AG10803 (cell line): Measurements from ENCODE around the gene SF3B6.
"Not testable (repeated sequence)": the region's sequence is repeated elsewhere in the genome, so short reads cannot be mapped to it uniquely, and the experiment has no call there.

Experiments used
- DNase-seq: peaks from one replicate; pipeline ENCODE4 v3.0.0; 2010; ENCODE audit warnings: low read depth
- H3K4me3 ChIP-seq: 2 replicates; pipeline ENCODE4 v1.5.1; 2011; ENCODE audit warnings: mild to moderate bottlenecking, low read length, control low read depth
- CTCF ChIP-seq: conservative IDR thresholded peaks from 2 replicates; pipeline ENCODE4 v1.5.1; 2011; ENCODE audit warnings: mild to moderate bottlenecking, low read length, control low read depth, inconsistent platforms

The SF3B6 gene

DNA sequence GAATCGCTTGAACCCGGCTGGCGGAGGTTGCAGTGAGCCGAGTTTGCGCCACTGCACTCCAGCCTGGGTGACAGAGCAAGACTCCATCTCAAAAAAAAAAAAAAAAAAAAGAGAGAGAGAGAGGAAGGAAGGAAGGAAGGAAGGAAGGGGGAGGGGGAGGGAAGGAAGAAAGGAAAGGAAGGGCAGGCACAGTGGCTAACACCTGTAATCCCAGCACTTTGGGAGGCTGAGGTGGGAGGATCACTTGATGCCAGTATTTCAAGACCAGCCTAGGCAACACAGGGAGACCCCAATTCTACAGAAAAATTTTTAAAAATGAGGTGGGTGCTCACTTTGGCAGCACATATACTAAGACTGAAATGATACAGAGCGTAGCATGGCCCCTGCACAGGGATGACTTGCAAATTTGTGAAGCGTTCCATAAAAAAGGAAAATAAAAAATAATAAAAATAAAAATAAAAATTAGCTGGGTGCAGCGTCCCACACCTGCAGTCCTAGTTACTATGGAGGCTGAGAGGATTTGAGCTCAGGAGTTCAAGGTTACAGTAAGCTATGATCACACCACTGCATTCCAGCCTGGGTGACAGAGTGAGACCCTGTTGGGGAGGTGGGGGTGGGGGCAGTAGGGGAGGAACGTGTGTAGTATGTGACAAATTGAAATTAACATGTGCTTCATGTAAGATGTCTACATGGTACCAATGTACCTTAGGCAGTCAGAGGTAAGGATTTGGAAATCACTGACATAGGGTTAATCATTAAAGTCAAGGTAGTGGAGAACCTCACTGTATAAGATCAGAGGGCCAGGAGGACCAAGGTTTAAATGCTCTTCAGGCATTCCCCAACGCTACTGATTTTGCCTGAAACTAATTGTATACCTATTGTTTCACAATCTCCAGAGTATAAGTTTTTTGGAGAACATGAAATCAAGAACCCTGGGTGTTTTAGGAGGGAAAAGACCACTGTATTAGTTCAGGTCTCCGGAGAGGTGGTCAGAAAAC lies 30.3 kb downstream of the SF3B6 start:
- DNase-seq = no peak
- peak overlapping the region; percentile 82 for H3K4me3 ChIP-seq
- no peak for TF ChIP-seq CTCF

- not testable (repeated sequence) for DNase-seq, H3K4me3 ChIP-seq
Measured at GRCh38 chr2:24043133-24043532, 33.0 kb downstream of the SF3B6 start.

GRCh38 chr2:24040511-24040910 lies 35.6 kb downstream of the SF3B6 start:
- no peak for DNase-seq

DNA sequence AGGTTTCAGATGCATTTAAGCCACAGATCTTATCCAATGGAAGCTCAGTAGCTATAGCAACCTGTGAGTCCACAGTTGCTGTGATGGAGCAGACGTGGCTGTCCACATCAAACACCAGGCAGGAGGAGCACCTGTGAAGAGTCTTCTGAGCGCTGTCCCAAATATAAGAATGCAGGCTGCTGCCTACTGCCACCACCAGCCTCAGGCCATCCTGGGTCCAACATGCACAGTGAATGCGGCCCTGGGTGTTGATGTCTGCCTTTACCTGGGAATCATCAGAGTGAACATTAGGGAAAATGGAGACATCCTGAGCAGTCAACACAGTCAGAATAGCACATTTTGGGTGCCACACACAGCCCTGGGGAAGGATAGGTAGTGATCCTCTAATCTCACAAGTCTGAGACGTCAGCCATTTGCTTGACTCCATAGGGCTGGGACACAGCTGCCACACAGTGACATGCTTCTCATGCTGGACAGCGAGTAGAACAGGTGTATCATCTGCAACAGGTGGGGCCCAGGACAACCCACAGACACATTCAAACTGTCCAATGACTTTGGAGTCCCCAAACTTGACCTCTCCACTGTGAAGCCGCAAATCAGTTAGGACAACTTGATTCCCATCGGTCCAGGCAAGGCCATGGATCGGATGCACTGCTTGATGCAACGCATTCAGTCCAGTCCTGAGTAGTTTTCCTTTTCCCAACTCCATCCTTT lies 37.2 kb downstream of the SF3B6 start:
- no peak for DNase-seq
- H3K4me3 ChIP-seq = no peak overlapping the region
- no peak for TF ChIP-seq CTCF

More at GRCh38 chr2:24040511-24040910, 35.6 kb downstream of the SF3B6 start:
- no peak overlapping the region for H3K4me3 ChIP-seq
- no peak for TF ChIP-seq CTCF

- no peak for TF ChIP-seq CTCF
- no peak for DNase-seq
- H3K4me3 ChIP-seq = no peak overlapping the region
Measured at GRCh38 chr2:24026233-24026632, 49.9 kb downstream of the SF3B6 start.

DNA sequence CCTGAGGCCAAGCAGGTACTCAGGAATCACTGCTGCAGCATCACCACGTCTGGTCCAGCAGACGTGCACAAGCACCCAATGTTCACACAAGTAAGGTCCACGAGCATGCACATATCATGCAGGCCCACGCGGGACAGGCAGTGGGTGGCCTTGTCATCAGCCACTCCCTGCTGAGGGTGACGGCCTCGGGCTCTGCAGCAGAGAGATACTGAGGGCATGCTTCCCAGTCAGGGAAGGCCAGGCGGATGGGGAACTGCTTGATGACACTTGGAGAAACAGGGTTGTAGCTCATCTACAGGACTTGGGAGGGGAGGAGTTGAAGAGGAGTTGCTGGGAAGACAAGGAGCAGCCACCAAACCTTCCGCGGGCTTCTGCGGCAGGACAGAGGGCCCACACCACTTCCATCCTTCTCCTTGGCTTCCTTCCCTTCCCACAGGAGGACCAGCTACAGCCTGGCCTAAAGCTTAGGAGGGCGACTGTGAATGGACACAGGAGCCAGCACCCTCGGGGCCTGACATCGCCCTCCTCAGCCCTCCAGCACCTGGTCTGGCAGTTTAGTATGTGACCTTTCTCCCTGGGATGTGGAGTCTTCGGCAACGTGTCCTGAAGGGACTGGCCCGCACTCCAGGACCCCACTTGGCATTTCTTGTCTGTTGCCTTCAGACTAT lies 51.0 kb downstream of the SF3B6 start:
- no peak overlapping the region for H3K4me3 ChIP-seq
- no peak for TF ChIP-seq CTCF
- no peak for DNase-seq

DNA sequence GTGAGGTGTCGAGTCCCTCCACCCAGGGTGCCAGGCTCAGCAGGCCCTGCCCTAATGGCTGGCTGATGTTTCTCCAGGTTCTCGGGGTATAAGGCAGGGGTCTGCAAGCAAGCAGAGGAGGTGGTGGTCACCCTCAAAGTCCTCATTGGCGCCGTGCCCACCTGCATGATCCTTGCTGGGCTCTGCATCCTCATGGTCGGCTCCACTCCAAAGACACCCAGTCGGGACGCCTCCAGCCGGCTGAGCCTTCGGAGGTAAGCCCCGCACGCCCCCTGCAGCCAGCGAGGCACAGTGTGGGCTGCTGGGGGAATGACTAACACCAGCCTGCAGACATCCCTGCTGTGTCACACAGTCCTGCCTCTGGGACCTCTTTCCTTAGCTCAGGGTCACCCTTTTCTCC lies 52.1 kb downstream of the SF3B6 start:
- TF ChIP-seq CTCF = peak; percentile 28
- no peak overlapping the region for H3K4me3 ChIP-seq
- peak; percentile 21 for DNase-seq
